GM20431 (cell line): ENCODE measurements around the gene KRTAP4-8.
"Not testable (repeated sequence)": the region's sequence is repeated elsewhere in the genome, so short reads cannot be mapped to it uniquely, and the experiment has no call there.

Experiments
- in situ Hi-C: fragments of 300-500 bp; cut with MseI, MboI; formaldehyde crosslinking; loops from one replicate; pipeline ENCODE4 v1.15.0; 2020; ENCODE audit warnings: low sequenced_read_pairs; ENCODE audit not compliant: unreplicated experiment

The KRTAP4-8 gene

GRCh38 chr17:41111151-41111885 is 13.4 kb upstream of the KRTAP4-8 start:
- in situ Hi-C loops, result no loop called here

- in situ Hi-C loops, result not testable (repeated sequence)
Observed at GRCh38 chr17:41108728-41109386, 10.9 kb upstream of the KRTAP4-8 start.

- in situ Hi-C loops, result no loop called here
Observed at GRCh38 chr17:41107941-41108450, 10.1 kb upstream of the KRTAP4-8 start.

GRCh38 chr17:41105347-41105746 is 7.4 kb upstream of the KRTAP4-8 start, which contains the start of gene KRTAP4-9:
TSS of gene KRTAP4-9 (plus strand) at chr17:41105389. CDS start at chr17:41105389, 0 bp downstream.
- in situ Hi-C loops, result not testable (repeated sequence)

GRCh38 chr17:41104386-41105038 is 6.6 kb upstream of the KRTAP4-8 start:
- in situ Hi-C loops, result not testable (repeated sequence)

GRCh38 chr17:41103896-41104295 is 6.0 kb upstream of the KRTAP4-8 start:
- in situ Hi-C loops, result no loop called here

GRCh38 chr17:41101586-41102259 is 3.8 kb upstream of the KRTAP4-8 start, which contains the start of gene KRTAP4-16:
TSS of gene KRTAP4-16 (minus strand) at chr17:41102209. CDS start at chr17:41102209, 0 bp downstream.
- in situ Hi-C loops, result no loop called here

GRCh38 chr17:41099682-41100480 is 1.9 kb upstream of the KRTAP4-8 start:
- in situ Hi-C loops, result not testable (repeated sequence)

- in situ Hi-C loops, result no loop called here
Observed at GRCh38 chr17:41098481-41098880, 539 bp upstream of the KRTAP4-8 start.

GRCh38 chr17:41096055-41096454 is 1.9 kb downstream of the KRTAP4-8 start:
- in situ Hi-C loops, result no loop called here

- in situ Hi-C loops, result not testable (repeated sequence)
Observed at GRCh38 chr17:41088760-41089352, 9.1 kb downstream of the KRTAP4-8 start.

- in situ Hi-C loops, result not testable (repeated sequence)
Observed at GRCh38 chr17:41084100-41084856, 13.7 kb downstream of the KRTAP4-8 start, which contains the start of gene KRTAP4-7. TSS of gene KRTAP4-7 (plus strand) at chr17:41084150. CDS start at chr17:41084207, 57 bp downstream.

GRCh38 chr17:41083427-41083826 is 14.5 kb downstream of the KRTAP4-8 start:
- in situ Hi-C loops, result not testable (repeated sequence)

GRCh38 chr17:41082626-41083025 is 15.3 kb downstream of the KRTAP4-8 start:
- in situ Hi-C loops, result no loop called here

GRCh38 chr17:41076788-41077187 is 21.2 kb downstream of the KRTAP4-8 start:
- in situ Hi-C loops, result no loop called here

- in situ Hi-C loops, result no loop called here
Observed at GRCh38 chr17:41073676-41074075, 24.3 kb downstream of the KRTAP4-8 start.

GRCh38 chr17:41071606-41072360 is 26.2 kb downstream of the KRTAP4-8 start:
- in situ Hi-C loops, result no loop called here
